Thyroid gland (tissue), 4 donors: ENCODE data around the gene ATP2A3.

Source experiments
- POLR2A ChIP-seq, 2 donors: fragments of 450-650 bp; IDR thresholded peaks; one replicate each; pipeline ENCODE4 v1.6.1; 2017; ENCODE audit warnings: antibody characterized with exemption in 2 of 2, mild to moderate bottlenecking in 2 of 2, moderate library complexity in 1 of 2
- TF ChIP-seq, protein P1 (sequence below), 6 experiments: fragments of 200-600 bp in 3 of 6; fragments of 450-650 bp in 3 of 6; sonication (generic) in 3 of 6; IDR thresholded peaks; one replicate each; pipeline ENCODE4 v1.5.1; 2016 to 2019; ENCODE audit warnings: antibody characterized with exemption in 6 of 6, mild to moderate bottlenecking in 2 of 6, inconsistent platforms in 1 of 6, moderate library complexity in 1 of 6

DNA sequence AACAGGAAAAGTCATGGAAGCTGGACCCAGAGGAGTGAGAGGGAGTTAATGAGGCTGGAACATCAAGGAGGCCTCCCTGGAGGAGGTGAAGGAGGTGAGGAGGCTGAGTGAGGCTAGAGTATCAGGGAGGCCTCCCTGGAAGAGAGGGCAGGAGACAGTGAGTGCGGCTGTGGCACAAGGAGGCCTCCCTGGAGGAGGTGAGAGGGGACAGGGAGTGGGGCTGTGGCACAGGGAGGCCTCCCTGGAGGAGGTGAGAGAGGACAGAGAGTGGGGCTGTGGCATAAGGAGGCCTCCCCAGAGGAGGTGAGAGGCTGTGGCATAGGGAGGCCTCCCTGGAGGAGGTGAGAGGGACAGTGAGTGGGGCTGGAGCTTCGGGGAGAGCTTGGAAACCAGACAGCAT is 76.8 kb downstream of the ATP2A3 start:
- TF ChIP-seq, protein P1, sequence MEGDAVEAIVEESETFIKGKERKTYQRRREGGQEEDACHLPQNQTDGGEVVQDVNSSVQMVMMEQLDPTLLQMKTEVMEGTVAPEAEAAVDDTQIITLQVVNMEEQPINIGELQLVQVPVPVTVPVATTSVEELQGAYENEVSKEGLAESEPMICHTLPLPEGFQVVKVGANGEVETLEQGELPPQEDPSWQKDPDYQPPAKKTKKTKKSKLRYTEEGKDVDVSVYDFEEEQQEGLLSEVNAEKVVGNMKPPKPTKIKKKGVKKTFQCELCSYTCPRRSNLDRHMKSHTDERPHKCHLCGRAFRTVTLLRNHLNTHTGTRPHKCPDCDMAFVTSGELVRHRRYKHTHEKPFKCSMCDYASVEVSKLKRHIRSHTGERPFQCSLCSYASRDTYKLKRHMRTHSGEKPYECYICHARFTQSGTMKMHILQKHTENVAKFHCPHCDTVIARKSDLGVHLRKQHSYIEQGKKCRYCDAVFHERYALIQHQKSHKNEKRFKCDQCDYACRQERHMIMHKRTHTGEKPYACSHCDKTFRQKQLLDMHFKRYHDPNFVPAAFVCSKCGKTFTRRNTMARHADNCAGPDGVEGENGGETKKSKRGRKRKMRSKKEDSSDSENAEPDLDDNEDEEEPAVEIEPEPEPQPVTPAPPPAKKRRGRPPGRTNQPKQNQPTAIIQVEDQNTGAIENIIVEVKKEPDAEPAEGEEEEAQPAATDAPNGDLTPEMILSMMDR (IDR thresholded peaks at IDR 0.05), result no peak
- TF ChIP-seq POLR2A (IDR thresholded peaks at IDR 0.05), result no peak
